ENCODE results near the gene CERK. TPM values are rescaled to one million over a fixed set of nuclear protein-coding genes. Genes with fewer than 3 reads are reported as not detected.

Gene CERK
- polyA plus RNA-seq, 1 donor, result 82.3 TPM

DNA sequence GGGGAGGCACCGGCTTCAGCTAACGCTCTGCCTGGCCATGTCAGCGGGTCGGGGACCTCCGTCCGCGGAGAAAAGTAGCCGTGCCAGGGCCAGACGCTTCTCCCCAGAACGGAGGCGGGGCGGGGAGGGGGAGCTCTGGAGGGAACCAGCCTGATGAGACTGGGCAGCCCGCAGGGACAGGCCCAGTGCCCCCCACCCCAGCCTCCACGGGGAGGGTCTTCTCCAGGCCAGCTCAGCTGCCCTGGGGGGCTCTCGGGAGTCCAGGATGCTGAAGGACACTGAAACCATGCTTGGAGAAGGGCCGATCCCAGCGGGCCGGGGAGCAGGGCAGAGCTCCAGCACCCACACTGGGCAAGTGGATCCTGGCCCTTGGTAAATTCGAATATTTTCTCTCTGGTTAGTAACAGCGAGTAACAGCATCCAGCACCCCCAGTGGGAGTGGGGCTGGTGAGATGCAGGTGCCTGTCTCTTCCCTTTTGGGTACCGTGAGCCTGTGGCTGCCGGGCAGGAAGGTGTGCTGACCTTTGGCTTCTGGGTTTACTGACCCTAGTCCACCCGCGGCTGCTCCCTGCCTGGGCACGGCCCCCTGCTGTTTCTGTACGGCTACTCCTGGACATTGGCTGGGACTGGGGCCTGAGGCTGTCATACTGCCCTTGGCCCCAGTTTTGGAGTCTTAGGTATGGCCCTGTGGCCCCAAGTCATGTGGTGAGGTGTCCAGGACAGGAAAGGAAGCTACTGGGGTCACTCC lies 82.0 kb downstream of the CERK start:
- Histone ChIP-seq H3K4me3 (ENCODE audit: low read length) (no peak overlapping the region), H3K9me3 (ENCODE audit: control insufficient read depth, low read depth, low read length) (peaks cover 9% of the 10 kb centered on the region), H3K27me3 (ENCODE audit: control insufficient read depth, insufficient read depth, low read length) (no peaks in the 10 kb centered on the region), H3K4me1 (ENCODE audit: control insufficient read depth, insufficient read depth, low read length) (peaks cover 62% of the 10 kb centered on the region), H3K36me3 (ENCODE audit: control insufficient read depth, insufficient read depth, low read length) (peaks cover 21% of the 10 kb centered on the region), H3K27ac (ENCODE audit: low read length) (no peak overlapping the region)
- no peak for DNase-seq
- WGBS (ENCODE audit: insufficient coverage, low lambda C conversion rate), result no CpG with 5 or more reads among the region's 26 CpGs

DNA sequence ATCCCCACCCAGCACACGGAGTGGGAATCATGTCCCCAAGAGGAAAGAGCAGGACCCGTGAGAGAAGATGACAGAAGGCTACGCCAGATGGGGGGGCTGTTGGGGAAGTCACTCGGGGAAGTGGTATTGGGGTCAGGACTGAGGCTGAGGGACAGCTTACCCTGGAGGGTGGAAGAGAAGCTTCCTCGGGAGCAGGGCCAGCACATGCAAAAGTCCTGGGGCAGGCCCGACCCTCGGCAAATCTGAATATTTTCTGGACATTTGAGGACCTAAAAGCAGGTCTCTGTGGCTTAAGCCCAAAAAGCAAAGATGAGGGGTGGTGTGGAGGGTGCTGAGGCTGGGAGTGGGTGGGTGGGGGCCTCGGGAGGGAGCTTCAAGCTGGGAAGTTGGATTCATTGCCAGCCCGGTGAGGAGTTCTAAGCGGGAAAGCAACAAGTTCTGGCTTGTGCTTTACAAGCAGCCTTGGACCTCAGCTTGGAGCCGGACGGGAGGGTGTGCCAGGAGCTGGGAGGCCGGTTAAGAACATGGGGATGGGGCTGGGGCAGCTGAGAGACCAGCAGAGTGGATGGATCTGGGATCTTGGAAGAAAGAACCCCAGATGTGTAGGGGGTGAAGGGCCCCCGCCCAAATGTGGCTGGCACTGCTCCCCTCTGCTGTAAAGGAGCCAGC lies 83.0 kb downstream of the CERK start:
- no peak for DNase-seq
- H3K4me3 ChIP-seq (ENCODE audit: low read length), result no peak overlapping the region
- H3K27me3 ChIP-seq (ENCODE audit: control insufficient read depth, insufficient read depth, low read length), result no peaks in the 10 kb centered on the region
- no peak overlapping the region for H3K27ac ChIP-seq (ENCODE audit: low read length)
- H3K36me3 ChIP-seq (ENCODE audit: control insufficient read depth, insufficient read depth, low read length), result peaks cover 21% of the 10 kb centered on the region
- peaks cover 9% of the 10 kb centered on the region for H3K9me3 ChIP-seq (ENCODE audit: control insufficient read depth, low read depth, low read length)
- WGBS (ENCODE audit: insufficient coverage, low lambda C conversion rate), result no CpG with 5 or more reads among the region's 14 CpGs
- H3K4me1 ChIP-seq (ENCODE audit: control insufficient read depth, insufficient read depth, low read length), result peaks cover 54% of the 10 kb centered on the region

DNA sequence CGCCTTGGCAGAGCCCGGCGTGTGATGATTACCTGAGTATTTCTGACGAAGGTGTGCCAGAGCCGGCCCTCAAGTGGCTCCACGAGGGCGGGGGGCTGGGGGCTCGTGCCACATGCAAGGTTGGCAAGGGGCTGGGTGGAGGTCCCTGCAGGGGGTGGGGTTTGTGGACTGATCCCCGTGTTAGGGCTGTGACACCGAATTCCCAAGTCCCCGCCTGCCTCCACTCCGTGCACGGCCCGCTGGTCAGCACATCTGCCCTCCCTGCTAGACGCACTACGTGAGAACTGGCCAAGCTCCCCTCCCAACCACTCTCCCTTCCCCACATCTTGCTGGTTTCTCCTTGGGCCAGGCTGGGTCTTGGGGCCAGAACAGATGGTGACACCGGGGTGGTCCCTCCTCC lies 83.6 kb downstream of the CERK start:
- no peak for DNase-seq
- H3K27me3 ChIP-seq (ENCODE audit: control insufficient read depth, insufficient read depth, low read length), result no peaks in the 10 kb centered on the region
- H3K9me3 ChIP-seq (ENCODE audit: control insufficient read depth, low read depth, low read length), result peaks cover 9% of the 10 kb centered on the region
- H3K27ac ChIP-seq (ENCODE audit: low read length), result no peak overlapping the region
- peaks cover 53% of the 10 kb centered on the region for H3K4me1 ChIP-seq (ENCODE audit: control insufficient read depth, insufficient read depth, low read length)
- peaks cover 15% of the 10 kb centered on the region for H3K36me3 ChIP-seq (ENCODE audit: control insufficient read depth, insufficient read depth, low read length)
- WGBS (ENCODE audit: insufficient coverage, low lambda C conversion rate), result 100% methylated on average over 2 of the region's 17 CpGs
- no peak overlapping the region for H3K4me3 ChIP-seq (ENCODE audit: low read length)

DNA sequence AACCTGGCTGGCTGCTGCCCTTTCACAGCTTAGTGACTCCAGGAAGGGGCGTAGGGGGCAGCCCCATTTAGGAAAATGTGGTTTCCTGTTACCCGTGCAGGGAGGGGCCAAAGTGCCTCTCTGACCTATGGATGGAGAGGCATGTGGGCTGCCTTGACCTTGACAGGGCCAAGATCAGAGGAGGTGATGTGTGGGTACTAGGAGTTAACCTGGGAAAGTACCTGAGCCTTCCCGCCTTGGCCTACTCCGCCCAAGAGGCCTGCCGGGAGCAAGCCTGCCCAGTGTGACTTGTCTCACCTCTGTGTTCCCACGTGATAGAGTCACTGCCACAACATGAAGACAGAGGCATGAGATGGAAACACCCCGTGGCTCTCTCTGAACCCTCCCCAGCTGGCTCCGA lies 84.5 kb downstream of the CERK start:
- Histone ChIP-seq H3K9me3 (ENCODE audit: control insufficient read depth, low read depth, low read length) (peaks cover 13% of the 10 kb centered on the region), H3K36me3 (ENCODE audit: control insufficient read depth, insufficient read depth, low read length) (peaks cover 8% of the 10 kb centered on the region), H3K27me3 (ENCODE audit: control insufficient read depth, insufficient read depth, low read length) (no peaks in the 10 kb centered on the region), H3K27ac (ENCODE audit: low read length) (peak overlapping the region; percentile 79), H3K4me3 (ENCODE audit: low read length) (no peak overlapping the region), H3K4me1 (ENCODE audit: control insufficient read depth, insufficient read depth, low read length) (peaks cover 57% of the 10 kb centered on the region)
- no peak for DNase-seq
- WGBS (ENCODE audit: insufficient coverage, low lambda C conversion rate), result no CpG with 5 or more reads among the region's 8 CpGs

DNA sequence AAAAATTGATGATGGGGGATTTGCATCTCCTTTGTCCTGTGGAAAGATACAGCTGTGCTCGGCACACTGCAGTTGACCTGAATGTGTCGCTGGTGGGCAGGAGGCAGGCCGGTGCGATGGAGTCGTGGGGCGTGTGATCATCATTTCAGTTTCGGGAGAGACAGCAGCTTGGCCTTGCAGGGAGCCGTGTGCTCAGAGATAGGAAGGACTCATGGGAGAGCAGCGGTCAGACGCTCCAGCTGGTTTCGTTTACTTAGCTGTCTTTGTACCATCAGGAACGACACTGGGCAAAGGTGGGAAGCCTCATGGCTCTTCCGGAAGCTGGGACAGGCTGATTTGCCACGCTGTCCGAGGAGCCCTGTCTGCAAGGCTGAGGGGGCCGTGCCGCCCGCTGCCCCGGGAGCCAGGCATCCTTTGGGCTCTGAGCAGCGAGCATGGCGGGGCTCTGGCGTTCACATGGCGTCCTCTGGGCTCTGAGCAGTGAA lies 85.2 kb downstream of the CERK start:
- WGBS (ENCODE audit: insufficient coverage, low lambda C conversion rate), result no CpG with 5 or more reads among the region's 23 CpGs
- peaks cover 59% of the 10 kb centered on the region for H3K4me1 ChIP-seq (ENCODE audit: control insufficient read depth, insufficient read depth, low read length)
- peaks cover 8% of the 10 kb centered on the region for H3K36me3 ChIP-seq (ENCODE audit: control insufficient read depth, insufficient read depth, low read length)
- no peaks in the 10 kb centered on the region for H3K27me3 ChIP-seq (ENCODE audit: control insufficient read depth, insufficient read depth, low read length)
- no peak overlapping the region for H3K4me3 ChIP-seq (ENCODE audit: low read length)
- H3K27ac ChIP-seq (ENCODE audit: low read length), result peak overlapping the region; percentile 79
- DNase-seq, result peak; percentile 54 to 82
- H3K9me3 ChIP-seq (ENCODE audit: control insufficient read depth, low read depth, low read length), result peaks cover 20% of the 10 kb centered on the region

DNA sequence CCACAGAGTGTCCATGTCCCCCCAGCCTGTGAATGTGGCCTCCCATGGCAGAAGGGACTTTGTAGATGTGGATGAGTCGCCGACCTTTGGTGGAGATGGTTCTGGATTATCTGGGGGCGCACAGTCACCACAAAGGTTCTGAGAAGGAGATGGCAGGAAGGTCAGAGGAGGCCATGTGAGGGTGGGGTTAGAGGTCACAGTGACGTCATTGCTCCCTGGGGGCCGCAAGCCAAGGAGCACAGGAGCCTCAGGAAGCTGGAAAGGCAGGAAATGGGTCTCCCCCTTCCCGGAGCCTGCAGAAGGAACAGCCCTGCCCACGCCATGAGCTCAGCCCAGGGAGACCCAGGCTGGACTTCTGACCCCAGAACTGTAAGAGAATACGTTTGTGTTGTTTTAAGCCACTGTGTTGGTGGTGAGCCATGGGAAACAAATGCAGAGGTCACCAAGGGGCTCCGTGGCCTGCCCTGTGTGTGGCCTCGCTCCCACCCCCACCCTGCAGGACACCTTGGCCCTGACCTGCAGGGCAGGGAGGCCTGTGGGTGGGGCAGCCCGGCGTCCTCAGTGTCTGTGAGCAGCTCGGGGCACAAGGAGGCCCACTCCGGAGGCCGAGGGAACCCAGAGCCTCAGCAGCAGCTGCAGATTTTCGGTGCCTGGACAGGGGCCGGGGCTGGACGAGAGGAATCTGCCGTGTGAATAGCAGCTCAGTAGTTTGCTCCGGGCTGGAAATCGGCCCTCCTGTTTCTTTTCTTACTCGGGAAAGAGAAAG lies 85.8 kb downstream of the CERK start:
- peaks cover 7% of the 10 kb centered on the region for H3K36me3 ChIP-seq (ENCODE audit: control insufficient read depth, insufficient read depth, low read length)
- peak; percentile 76 to 86 for DNase-seq
- no peak overlapping the region for H3K4me3 ChIP-seq (ENCODE audit: low read length)
- WGBS (ENCODE audit: insufficient coverage, low lambda C conversion rate), result 40% methylated on average over 2 of the region's 22 CpGs
- no peaks in the 10 kb centered on the region for H3K27me3 ChIP-seq (ENCODE audit: control insufficient read depth, insufficient read depth, low read length)
- H3K27ac ChIP-seq (ENCODE audit: low read length), result peak overlapping the region; percentile 79
- H3K9me3 ChIP-seq (ENCODE audit: control insufficient read depth, low read depth, low read length), result peaks cover 19% of the 10 kb centered on the region
- peaks cover 65% of the 10 kb centered on the region for H3K4me1 ChIP-seq (ENCODE audit: control insufficient read depth, insufficient read depth, low read length)

DNA sequence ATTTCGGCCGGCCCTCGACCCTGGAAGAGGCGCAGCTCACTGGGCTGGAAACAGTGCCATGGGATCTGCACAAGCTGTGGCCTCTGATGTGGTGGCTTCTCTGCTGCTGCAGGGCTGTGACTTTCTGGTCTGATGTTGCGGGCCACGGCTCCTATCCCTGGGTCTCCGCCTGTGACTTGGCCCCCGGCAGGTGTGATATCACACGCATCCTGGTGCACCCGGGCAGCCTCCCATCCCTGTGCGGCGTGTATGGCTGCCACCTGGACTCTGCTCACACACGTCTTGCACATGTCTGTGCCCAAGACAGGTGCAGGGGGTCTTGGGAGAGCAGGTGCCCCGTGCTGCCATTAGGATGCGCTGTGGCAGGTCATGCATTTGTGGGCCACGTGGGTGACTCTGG lies 86.7 kb downstream of the CERK start:
- Histone ChIP-seq H3K9me3 (ENCODE audit: control insufficient read depth, low read depth, low read length) (peaks cover 20% of the 10 kb centered on the region), H3K27me3 (ENCODE audit: control insufficient read depth, insufficient read depth, low read length) (no peaks in the 10 kb centered on the region), H3K4me3 (ENCODE audit: low read length) (no peak overlapping the region), H3K36me3 (ENCODE audit: control insufficient read depth, insufficient read depth, low read length) (peaks cover 5% of the 10 kb centered on the region), H3K27ac (ENCODE audit: low read length) (no peak overlapping the region), H3K4me1 (ENCODE audit: control insufficient read depth, insufficient read depth, low read length) (peaks cover 66% of the 10 kb centered on the region)
- DNase-seq, result no peak
- WGBS (ENCODE audit: insufficient coverage, low lambda C conversion rate), result no CpG with 5 or more reads among the region's 16 CpGs

DNA sequence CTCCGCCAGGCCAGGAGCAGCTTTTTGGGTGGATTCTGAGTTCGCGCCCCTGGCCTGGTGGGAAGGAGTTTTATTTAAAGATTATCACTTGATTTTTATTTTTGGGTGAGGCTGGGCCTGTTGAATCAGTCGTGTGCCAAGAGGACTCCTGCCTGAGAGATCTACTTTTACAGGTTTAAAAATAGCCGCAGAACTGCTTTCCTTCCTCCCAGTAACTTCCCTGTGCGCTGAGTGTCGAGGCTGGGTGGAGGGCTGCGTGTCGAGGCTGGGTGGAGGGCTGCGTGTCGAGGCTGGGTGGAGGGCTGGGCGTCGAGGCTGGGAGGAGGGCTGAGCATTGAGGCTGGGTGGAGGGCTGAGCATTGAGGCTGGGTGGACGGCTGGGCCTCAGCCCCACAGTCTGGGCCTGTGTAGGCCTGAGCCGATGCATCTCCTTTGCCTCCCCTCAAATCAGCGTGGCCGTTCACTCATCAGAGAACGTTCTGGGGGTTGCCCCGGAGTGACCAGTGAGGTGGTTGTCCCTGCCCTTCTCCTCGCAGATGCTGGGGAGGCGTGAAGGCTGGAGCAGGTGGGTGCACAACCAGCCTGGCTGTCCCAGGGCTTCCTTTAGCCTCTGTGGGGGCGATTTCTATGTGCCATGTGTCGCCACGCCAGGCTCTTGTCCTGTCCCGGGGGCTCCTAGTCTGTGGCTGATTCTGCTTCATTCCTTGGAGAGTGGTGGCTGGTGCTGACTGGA lies 87.8 kb downstream of the CERK start:
- no peak overlapping the region for H3K4me3 ChIP-seq (ENCODE audit: low read length)
- no peak for DNase-seq
- H3K36me3 ChIP-seq (ENCODE audit: control insufficient read depth, insufficient read depth, low read length), result peaks cover 5% of the 10 kb centered on the region
- no peaks in the 10 kb centered on the region for H3K27me3 ChIP-seq (ENCODE audit: control insufficient read depth, insufficient read depth, low read length)
- peaks cover 20% of the 10 kb centered on the region for H3K9me3 ChIP-seq (ENCODE audit: control insufficient read depth, low read depth, low read length)
- no CpG with 5 or more reads among the region's 25 CpGs for WGBS (ENCODE audit: insufficient coverage, low lambda C conversion rate)
- H3K27ac ChIP-seq (ENCODE audit: low read length), result peak overlapping the region; percentile 36
- H3K4me1 ChIP-seq (ENCODE audit: control insufficient read depth, insufficient read depth, low read length), result peaks cover 66% of the 10 kb centered on the region

DNA sequence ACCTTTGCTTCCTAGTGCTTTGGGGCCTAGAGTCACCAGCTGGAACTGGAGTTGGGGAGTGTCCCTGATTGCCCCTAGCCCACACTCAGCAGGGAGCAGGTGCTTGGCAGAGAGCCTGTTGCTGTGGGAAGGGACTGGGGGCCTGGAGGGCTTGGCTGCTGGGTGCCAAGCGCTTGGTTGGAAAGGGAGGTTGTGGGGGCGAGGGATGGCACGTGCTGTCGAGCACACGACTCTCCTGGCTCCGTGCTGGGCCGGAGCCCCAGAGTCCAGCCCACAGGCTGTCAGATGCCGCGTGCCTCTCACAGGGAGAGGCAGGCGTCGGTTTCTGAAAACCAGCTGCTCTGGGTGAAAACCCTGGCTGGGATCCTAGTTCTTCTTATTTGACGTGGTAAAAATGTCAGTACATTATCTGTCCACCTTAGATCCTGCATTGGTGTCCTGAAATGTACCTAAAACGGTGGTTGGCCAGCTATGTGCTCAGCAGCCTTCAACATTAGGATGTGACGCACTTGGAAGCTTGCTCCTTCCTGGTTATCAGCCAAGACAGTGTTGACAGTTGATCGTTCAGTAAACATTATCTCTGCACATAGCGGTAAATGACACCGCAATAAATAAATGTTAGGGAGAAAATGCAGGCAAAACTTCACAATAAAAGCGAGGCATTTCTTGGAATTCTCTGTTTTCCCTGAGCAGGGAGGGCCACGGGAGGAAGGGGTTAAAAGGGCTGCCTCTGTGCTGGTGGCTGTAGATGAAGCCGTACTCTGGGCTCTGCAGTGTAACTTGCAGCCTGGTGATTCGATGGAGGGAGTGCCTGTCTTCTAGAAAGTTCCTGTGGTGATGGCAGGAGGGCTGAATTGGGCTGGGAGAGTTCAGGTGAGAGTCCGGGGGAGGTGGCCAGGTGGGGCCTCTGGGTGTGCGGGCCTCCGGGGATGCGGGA lies 88.6 kb downstream of the CERK start:
- Histone ChIP-seq H3K27ac (ENCODE audit: low read length) (peak overlapping the region; percentile 36), H3K36me3 (ENCODE audit: control insufficient read depth, insufficient read depth, low read length) (peaks cover 5% of the 10 kb centered on the region), H3K27me3 (ENCODE audit: control insufficient read depth, insufficient read depth, low read length) (no peaks in the 10 kb centered on the region), H3K4me1 (ENCODE audit: control insufficient read depth, insufficient read depth, low read length) (peaks cover 65% of the 10 kb centered on the region), H3K4me3 (ENCODE audit: low read length) (no peak overlapping the region), H3K9me3 (ENCODE audit: control insufficient read depth, low read depth, low read length) (peaks cover 20% of the 10 kb centered on the region)
- DNase-seq, result peak in 1 of 2 donors; percentile 66
- no CpG with 5 or more reads among the region's 25 CpGs for WGBS (ENCODE audit: insufficient coverage, low lambda C conversion rate)

Measured in large intestine (tissue), 3 donors.